ENCODE results near the gene GRK5. TPM values are rescaled to one million over a fixed set of nuclear protein-coding genes. Genes with fewer than 3 reads are reported as not detected.

The GRK5 gene
- total RNA-seq, 3 donors from 2014 or later (not counting 1 experiment from before 2014, with no cell fraction given): 37.6 to 54.3 (median 47.9) TPM

DNA sequence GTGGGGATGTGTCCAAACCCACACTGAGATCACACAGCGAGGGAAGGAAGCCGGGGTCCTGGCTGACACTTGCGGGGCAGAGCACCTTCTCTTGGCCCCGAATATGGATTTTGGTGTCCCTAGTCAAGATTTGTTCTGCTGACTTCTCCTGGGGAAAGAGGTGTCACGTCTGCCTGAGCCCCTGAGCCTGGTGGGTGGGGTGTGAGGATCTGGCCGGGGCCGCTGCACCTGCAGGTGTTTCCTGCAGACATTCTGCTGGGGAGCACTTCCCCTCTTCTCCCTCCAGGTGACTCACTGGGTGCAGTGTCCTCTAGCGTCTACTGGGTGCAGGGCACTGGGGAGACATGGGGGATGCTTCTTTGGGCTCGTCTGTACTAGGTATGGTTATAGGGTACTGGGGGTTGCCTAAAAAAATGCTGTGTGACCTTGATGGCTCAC lies 99.2 kb downstream of the GRK5 start:
- H3K4me1 ChIP-seq (ENCODE audit: control insufficient read depth, insufficient read depth, low read length): peaks cover 97% of the 10 kb centered on the region
- peak overlapping the region; percentile 92 for H3K27ac Mint-ChIP-seq
- DNase-seq: peak; percentile 49 to 88
- H3K9me3 ChIP-seq (ENCODE audit: control insufficient read depth, insufficient read depth, low read length): no peaks in the 10 kb centered on the region
- peak overlapping the region; percentile 60 for H3K4me3 Mint-ChIP-seq
- no peaks in the 10 kb centered on the region for H3K36me3 ChIP-seq (ENCODE audit: control insufficient read depth, insufficient read depth, low read length)
- H3K27ac ChIP-seq (ENCODE audit: low read length): peak overlapping the region; percentile 92
- H3K9me3 Mint-ChIP-seq: no peaks in the 10 kb centered on the region
- peaks cover 82 to 94% of the 10 kb centered on the region in 2 donors for H3K4me1 Mint-ChIP-seq
- 4% methylated on average over 9 of the region's 9 CpGs for WGBS (ENCODE audit: insufficient coverage)
- intact Hi-C loops (cut with micrococcal nuclease): loop anchor here (1.0 to 5.0 kb wide), 5 partner anchors 18 to 174 kb away; partner anchors contain the start of gene GRK5
- peaks cover 0 to 4% of the 10 kb centered on the region in 2 donors for H3K27me3 Mint-ChIP-seq (ENCODE audit: low read depth in 2 of 2)
- TF ChIP-seq, protein P1, sequence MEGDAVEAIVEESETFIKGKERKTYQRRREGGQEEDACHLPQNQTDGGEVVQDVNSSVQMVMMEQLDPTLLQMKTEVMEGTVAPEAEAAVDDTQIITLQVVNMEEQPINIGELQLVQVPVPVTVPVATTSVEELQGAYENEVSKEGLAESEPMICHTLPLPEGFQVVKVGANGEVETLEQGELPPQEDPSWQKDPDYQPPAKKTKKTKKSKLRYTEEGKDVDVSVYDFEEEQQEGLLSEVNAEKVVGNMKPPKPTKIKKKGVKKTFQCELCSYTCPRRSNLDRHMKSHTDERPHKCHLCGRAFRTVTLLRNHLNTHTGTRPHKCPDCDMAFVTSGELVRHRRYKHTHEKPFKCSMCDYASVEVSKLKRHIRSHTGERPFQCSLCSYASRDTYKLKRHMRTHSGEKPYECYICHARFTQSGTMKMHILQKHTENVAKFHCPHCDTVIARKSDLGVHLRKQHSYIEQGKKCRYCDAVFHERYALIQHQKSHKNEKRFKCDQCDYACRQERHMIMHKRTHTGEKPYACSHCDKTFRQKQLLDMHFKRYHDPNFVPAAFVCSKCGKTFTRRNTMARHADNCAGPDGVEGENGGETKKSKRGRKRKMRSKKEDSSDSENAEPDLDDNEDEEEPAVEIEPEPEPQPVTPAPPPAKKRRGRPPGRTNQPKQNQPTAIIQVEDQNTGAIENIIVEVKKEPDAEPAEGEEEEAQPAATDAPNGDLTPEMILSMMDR (IDR thresholded peaks at IDR 0.05): peak; percentile 43
- no peaks in the 10 kb centered on the region for H3K36me3 Mint-ChIP-seq
- peak; percentile 52 to 68 (median 56) for ATAC-seq
- H3K4me3 ChIP-seq (ENCODE audit: low read length): peak overlapping the region; percentile 7
- peaks cover 10% of the 10 kb centered on the region for H3K27me3 ChIP-seq (ENCODE audit: control insufficient read depth, insufficient read depth, low read length)

GRCh38 chr10:119306986-119307392 lies 99.6 kb downstream of the GRK5 start:
- TF ChIP-seq, protein P1 (IDR thresholded peaks at IDR 0.05): no peak
- Histone ChIP-seq H3K36me3 (ENCODE audit: control insufficient read depth, insufficient read depth, low read length) (no peaks in the 10 kb centered on the region), H3K27me3 (ENCODE audit: control insufficient read depth, insufficient read depth, low read length) (peaks cover 10% of the 10 kb centered on the region), H3K27ac (ENCODE audit: low read length) (peak overlapping the region; percentile 92), H3K4me3 (ENCODE audit: low read length) (no peak overlapping the region), H3K4me1 (ENCODE audit: control insufficient read depth, insufficient read depth, low read length) (peaks cover 92% of the 10 kb centered on the region), H3K9me3 (ENCODE audit: control insufficient read depth, insufficient read depth, low read length) (no peaks in the 10 kb centered on the region)
- Mint-ChIP-seq H3K9me3 (no peaks in the 10 kb centered on the region), H3K4me1 (peaks cover 77 to 89% of the 10 kb centered on the region in 2 donors), H3K4me3 (peak overlapping the region; percentile 60), H3K27ac (peak overlapping the region; percentile 92), H3K27me3 (ENCODE audit: low read depth in 2 of 2) (peaks cover 0 to 4% of the 10 kb centered on the region in 2 donors), H3K36me3 (no peaks in the 10 kb centered on the region)
- WGBS (ENCODE audit: insufficient coverage): 76% methylated on average over 4 of the region's 4 CpGs
- ATAC-seq (no peak), DNase-seq (no peak)
- intact Hi-C loops (cut with micrococcal nuclease): loop anchor here (1.0 to 5.0 kb wide), 5 partner anchors 18 to 175 kb away; partner anchors contain the start of gene GRK5

- peaks cover 10% of the 10 kb centered on the region for H3K27me3 ChIP-seq (ENCODE audit: control insufficient read depth, insufficient read depth, low read length)
These were observed 100.7 kb downstream of the GRK5 start for GRCh38 chr10:119308089-119308488.

More at GRCh38 chr10:119308089-119308488, 100.7 kb downstream of the GRK5 start:
- DNase-seq (no peak), ATAC-seq (no peak)
- TF ChIP-seq, protein P1 (IDR thresholded peaks at IDR 0.05): no peak
- peaks cover 92% of the 10 kb centered on the region for H3K4me1 ChIP-seq (ENCODE audit: control insufficient read depth, insufficient read depth, low read length)
- H3K4me3 ChIP-seq (ENCODE audit: low read length): no peak overlapping the region
- peak overlapping the region; percentile 92 for H3K27ac Mint-ChIP-seq
- H3K36me3 Mint-ChIP-seq: no peaks in the 10 kb centered on the region
- H3K9me3 Mint-ChIP-seq: peaks cover 0 to 5% of the 10 kb centered on the region in 2 donors
- peaks cover 0 to 7% of the 10 kb centered on the region in 2 donors for H3K27me3 Mint-ChIP-seq (ENCODE audit: low read depth in 2 of 2)
- H3K4me1 Mint-ChIP-seq: peaks cover 78 to 88% of the 10 kb centered on the region in 2 donors
- H3K9me3 ChIP-seq (ENCODE audit: control insufficient read depth, insufficient read depth, low read length): no peaks in the 10 kb centered on the region
- H3K4me3 Mint-ChIP-seq: peak overlapping the region; percentile 45
- no peak overlapping the region for H3K27ac ChIP-seq (ENCODE audit: low read length)
- no peaks in the 10 kb centered on the region for H3K36me3 ChIP-seq (ENCODE audit: control insufficient read depth, insufficient read depth, low read length)
- intact Hi-C loops (cut with micrococcal nuclease): loop anchor here (5.0 kb wide), 2 partner anchors 64 to 176 kb away; no protein-coding TSS in a partner anchor
- 96% methylated on average over 12 of the region's 12 CpGs for WGBS (ENCODE audit: insufficient coverage)

Measured in natural killer cell (primary cell).